GM12873 (cell line): ENCODE data around the gene CASTOR1.

Experiments
- TF ChIP-seq, protein P1 (sequence below): IDR thresholded peaks from 2 replicates; pipeline ENCODE4 v1.5.1; 2012; ENCODE audit warnings: low read depth, mild to moderate bottlenecking, moderate library complexity, low read length, control low read depth; ENCODE audit not compliant: insufficient read depth; ENCODE audit errors: missing control alignments

CASTOR1 gene

DNA sequence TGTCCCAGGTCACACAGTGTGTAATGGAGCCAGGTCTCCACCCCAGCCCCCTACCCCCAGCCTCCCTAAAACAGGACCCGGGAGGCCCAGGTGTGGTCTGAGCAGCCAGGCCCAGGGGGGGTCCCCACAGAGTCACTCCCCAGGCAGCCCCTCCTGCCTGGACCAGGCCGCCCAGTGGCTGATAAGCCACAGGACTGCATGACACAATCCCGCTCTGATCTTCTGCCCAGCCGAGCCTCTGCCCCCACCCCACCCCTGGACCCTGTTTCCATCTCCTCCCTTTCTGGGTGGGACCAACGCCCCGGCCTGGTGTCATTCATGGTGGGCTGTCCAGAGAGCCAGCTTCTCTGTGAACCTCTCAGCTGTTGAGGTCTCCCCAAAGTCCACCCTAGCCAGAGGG, 35.0 kb downstream of the CASTOR1 start:
- TF ChIP-seq, protein P1, sequence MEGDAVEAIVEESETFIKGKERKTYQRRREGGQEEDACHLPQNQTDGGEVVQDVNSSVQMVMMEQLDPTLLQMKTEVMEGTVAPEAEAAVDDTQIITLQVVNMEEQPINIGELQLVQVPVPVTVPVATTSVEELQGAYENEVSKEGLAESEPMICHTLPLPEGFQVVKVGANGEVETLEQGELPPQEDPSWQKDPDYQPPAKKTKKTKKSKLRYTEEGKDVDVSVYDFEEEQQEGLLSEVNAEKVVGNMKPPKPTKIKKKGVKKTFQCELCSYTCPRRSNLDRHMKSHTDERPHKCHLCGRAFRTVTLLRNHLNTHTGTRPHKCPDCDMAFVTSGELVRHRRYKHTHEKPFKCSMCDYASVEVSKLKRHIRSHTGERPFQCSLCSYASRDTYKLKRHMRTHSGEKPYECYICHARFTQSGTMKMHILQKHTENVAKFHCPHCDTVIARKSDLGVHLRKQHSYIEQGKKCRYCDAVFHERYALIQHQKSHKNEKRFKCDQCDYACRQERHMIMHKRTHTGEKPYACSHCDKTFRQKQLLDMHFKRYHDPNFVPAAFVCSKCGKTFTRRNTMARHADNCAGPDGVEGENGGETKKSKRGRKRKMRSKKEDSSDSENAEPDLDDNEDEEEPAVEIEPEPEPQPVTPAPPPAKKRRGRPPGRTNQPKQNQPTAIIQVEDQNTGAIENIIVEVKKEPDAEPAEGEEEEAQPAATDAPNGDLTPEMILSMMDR = no peak

DNA sequence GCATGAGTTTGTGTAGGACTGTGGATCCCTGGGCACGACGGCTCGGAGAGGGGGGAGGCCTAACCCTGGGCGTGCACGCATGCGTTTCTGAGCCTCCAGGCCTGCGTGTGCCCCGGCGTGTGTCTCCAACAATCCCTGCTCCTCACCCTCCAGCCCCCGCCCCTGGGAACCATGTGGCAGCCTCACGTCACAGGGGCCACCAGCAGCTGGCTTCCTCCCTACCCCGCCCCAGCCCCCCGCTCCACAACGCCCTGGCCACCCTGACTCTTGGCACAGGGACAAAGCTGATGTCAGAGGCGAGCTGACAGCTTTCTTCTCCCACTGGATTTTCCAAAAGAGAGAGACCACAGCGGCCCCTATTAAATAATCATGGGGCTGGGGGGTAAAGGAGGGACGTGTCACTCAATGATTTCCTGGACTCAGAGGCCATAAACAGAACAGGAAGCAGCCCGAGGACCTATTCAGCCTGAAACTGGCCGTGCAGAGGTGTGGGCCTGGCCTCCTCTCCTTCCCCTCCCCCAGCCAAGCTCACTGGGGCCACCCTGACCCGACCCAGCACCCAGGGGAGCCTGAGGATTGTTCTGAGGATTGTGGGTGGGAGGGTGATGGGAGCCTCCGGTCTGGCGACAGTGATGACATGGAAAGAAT, 36.0 kb downstream of the CASTOR1 start:
- TF ChIP-seq, protein P1 = no peak

DNA sequence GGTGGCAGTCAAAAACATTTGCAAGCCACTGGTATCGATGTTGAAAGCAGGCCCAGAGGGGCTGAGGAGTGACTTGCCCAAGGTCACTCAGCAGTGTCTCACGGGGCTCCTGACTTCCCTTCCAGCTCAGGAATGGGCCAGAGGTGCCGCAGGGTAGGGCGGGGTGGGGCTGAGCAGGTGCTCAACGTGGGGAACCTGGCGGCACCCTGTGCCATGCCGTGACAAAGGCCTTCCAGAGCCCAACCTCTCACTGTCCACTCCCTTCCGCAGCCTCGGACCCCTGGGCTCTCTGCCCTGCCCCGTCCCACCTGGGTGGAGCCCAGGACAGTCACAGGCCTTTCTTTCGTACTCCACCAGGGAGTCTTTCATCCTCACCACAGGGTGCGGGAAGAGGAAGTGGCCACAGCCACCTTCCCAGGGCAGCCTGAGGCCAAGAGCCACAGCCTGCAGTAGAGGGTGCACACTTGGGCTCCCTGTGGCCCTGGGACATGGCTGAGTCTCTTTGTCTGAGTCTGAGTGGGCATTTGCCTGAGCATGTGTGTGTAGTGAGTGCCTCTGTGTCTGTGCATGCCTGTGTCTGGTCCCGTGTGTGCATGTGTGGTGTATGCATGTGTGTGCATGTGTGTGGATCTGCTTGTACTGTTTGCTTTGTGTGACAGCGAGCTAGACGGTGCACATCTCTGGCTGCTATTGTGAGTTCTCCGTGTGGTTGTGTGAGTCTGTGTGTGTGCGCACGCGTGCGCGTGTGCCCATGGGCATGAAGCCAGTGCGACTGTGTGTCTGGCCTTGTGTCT, 36.7 kb downstream of the CASTOR1 start:
- TF ChIP-seq, protein P1 = no peak

DNA sequence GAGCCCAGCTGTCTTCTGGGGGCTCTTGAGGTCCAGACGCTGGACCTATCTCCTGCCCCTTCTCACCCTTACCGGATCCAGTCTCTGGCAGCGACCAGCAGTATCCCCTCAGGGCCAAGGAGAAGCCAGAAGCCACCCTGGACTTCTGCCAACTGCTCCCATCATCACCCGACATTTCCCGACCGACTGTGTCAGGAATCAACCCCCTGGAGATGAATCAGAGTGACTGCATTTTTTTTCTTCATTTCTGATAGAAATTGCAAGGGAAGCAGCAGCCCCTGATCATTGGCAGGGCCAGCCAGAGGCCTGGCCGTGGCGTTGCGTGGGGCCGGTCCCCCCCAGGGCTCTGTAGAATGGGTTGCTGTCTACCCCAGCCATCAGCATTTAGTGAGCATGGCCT, 37.6 kb downstream of the CASTOR1 start:
- TF ChIP-seq, protein P1 = no peak

DNA sequence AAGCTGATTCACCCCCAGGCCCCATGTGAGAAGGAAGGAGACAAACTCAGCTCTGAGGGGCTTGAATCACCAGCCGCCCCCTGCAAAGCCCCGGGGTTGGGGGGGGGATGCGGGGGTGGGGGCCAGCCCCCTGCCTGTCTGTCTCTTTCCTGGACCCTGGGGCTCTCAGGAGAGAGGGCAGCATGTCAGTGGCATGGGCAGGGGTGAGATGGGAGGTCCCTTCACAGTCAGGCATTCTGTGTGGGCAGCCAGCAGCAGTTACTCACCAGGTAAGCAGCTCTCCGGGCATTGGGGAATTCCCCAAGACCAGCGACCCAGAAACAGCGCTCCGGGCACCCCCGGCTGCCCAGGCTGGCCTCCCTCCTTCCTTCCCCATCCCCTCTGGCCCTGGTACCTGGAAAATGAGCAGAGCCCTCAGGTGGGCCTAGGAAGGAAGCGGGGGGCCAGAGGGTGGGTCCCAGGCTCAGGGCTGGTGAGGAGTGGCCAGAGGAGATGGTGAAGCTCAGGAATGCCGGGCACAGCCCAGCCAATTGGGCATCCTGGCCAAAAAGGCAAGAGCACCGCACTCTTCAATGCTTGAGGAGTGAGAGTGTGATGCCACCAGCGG, 38.5 kb downstream of the CASTOR1 start:
- TF ChIP-seq, protein P1 = no peak

DNA sequence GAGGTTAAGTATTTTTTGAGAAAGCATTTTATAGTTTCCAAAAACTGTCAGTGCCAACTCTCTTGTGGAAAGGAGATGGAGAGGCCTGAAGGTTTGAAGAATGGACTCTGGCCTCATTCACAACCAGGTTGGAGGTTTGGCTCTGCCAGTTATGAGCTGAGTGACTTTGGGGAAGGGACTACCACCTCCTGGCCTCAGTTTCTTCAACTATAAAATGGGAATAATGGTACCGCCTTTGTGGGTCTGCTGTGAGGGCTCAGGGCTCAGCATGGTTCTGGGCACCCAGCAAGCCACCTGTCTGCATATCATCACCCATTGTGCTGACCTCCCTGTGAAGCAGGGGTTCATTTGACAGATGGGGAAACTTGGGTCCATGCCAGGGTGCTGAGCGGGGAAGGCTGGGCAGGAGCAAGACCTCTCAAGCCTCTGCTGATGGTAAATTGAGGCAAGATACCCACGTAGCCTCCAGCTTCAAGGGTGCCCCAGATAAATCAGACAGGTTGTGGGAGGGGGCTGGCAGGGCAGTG, 39.2 kb downstream of the CASTOR1 start:
- TF ChIP-seq, protein P1 = no peak
